Hematopoietic multipotent progenitor cell treated with erythropoietin and hydrocortisone succinate and interleukin-3 and kit ligand, for 15 days (in vitro differentiated cells): ENCODE results near the gene LCMT2.

Source experiments
- DNase-seq: peaks from one replicate; pipeline ENCODE4 v3.0.0-alpha.2; 2015; ENCODE audit warnings: low spot score

LCMT2 gene, protein sequence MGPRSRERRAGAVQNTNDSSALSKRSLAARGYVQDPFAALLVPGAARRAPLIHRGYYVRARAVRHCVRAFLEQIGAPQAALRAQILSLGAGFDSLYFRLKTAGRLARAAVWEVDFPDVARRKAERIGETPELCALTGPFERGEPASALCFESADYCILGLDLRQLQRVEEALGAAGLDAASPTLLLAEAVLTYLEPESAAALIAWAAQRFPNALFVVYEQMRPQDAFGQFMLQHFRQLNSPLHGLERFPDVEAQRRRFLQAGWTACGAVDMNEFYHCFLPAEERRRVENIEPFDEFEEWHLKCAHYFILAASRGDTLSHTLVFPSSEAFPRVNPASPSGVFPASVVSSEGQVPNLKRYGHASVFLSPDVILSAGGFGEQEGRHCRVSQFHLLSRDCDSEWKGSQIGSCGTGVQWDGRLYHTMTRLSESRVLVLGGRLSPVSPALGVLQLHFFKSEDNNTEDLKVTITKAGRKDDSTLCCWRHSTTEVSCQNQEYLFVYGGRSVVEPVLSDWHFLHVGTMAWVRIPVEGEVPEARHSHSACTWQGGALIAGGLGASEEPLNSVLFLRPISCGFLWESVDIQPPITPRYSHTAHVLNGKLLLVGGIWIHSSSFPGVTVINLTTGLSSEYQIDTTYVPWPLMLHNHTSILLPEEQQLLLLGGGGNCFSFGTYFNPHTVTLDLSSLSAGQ

DNA sequence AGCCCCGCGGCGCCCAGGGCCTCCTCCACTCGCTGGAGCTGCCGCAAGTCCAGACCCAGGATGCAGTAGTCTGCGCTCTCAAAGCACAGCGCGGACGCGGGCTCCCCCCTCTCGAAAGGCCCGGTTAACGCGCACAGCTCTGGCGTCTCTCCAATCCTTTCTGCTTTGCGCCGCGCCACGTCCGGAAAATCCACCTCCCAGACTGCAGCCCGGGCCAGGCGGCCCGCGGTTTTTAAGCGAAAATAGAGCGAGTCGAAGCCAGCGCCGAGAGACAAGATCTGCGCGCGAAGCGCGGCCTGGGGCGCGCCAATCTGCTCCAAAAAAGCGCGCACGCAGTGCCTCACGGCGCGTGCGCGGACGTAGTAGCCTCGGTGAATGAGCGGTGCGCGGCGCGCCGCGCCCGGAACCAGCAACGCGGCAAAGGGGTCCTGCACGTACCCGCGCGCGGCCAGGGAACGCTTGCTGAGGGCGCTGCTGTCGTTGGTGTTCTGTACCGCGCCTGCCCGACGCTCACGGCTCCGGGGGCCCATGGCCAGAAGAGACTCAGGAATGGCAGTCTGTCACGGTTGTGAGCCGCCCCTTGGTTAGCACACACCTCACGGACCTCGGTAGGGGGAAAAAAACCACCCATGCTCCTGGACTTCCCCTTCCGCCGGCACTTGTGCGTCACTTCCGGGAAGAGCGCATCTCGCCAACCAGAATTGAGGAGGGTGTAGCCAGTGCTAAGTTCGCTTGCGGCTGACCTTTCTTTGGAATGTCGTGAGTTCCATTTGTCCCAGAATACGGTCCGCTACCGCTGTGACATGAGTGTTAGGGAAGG lies at the start of gene LCMT2:
TSS of gene LCMT2 (minus strand) at position 614 of the 820 bp plus-strand sequence. CDS start at position 530, 84 bp downstream.
- peak; percentile 94 for DNase-seq

DNA sequence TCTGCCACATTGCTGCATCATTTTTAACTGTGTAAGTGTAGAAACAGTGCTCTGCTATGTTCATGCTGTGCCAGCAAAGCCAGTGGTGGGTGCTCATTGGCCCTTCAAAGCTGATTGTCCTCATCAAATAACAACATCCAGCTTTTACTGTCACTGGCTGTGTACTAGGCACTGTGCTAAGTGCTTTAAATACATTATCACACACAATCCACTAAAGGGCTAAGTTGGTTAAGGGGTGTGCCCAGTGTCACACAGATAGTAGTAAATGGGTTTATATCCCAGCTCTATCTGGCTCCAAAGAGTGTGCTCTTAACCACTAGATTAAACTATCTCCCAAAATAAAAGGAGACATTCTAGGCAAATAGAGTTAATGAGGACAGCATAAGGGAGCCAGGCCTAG lies 48.2 kb upstream of the LCMT2 start:
- DNase-seq: peak; percentile 29

DNA sequence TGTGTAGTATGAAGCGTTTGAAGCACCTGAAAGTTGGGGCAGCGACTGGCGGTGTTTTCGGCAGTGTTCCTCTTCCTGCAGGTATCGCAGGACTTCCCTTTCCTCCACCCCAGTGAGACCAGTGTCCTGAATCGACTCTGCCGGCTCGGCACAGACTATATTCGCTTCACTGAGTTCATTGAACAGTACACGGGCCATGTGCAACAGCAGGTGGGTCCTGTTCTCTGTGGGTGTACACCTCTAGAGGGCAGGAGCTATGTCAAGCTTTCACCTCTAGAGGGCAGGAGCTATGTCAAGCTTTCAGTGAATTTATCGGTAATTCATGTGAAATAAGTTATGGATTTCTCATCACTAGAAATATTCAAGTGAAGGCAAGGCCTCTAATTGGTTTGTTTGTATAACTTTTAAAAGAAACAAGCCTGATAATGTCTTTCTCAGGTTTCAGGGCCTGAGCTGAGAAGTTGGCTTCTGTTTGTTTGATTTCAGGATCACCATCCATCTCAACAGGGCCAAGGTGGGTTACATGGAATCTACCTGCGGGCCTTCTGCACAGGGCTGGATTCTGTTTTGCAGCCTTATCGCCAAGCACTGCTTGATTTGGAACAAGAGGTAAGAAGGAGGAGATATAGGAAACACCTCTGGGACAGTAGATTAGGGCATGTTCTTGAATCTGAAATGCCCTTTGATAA lies 45.8 kb upstream of the LCMT2 start:
- peak; percentile 66 for DNase-seq

DNA sequence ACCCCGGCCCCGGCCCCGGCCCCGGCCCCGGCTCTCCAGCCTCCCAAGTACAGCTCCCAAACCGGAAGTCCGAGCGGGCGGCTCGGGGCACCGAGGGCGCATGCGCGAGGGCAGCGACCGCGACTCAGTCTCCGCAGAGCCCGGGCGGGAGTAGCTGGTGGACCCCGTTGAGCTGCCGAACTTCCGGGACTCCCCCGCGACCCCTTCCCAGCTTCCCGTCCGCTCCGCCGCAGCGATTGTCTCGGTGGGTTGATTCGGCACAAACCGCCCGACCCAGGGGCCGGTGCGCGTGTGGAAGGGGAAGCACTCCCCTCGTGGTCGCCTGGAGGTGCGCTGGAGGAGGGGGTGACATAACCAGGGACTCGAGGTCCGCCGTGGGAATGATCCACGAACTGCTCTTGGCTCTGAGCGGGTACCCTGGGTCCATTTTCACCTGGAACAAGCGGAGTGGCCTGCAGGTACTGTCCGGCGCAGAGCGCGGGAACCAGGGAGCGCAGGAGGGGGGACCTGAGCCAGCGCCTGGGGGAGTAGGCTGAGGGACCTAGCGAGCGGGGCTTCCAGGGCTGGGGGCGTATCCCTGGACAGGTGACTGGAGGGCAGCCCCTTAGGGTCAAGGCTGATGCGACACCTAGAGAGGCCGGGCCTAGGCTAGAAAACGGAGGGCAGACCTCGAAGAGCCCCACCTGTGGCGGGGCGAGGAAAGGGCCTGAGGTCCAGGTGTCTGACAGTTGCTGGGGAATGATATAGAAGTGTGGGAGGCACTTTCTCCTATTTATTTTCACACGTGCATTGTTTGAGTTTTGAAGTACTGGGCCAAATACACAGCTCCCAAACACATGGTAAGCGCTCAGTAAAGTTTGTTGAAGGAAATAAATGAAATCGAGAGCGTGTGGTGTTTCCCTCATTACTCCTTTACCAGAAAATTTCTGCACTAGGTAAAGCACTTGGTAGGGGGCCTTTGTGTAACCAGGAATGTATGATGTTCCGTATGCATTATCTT lies 40.9 kb upstream of the LCMT2 start, which contains the start of the genes TUBGCP4 and ZSCAN29:
TSS of gene TUBGCP4 (plus strand) at position 127 of the 1,000 bp plus-strand sequence. CDS start at position 381, 254 bp downstream.
TSS of gene ZSCAN29 (minus strand) at position 69 of the 1,000 bp plus-strand sequence. CDS start 1,130 bp downstream, outside the sequence.
- DNase-seq: peak; percentile 84

DNA sequence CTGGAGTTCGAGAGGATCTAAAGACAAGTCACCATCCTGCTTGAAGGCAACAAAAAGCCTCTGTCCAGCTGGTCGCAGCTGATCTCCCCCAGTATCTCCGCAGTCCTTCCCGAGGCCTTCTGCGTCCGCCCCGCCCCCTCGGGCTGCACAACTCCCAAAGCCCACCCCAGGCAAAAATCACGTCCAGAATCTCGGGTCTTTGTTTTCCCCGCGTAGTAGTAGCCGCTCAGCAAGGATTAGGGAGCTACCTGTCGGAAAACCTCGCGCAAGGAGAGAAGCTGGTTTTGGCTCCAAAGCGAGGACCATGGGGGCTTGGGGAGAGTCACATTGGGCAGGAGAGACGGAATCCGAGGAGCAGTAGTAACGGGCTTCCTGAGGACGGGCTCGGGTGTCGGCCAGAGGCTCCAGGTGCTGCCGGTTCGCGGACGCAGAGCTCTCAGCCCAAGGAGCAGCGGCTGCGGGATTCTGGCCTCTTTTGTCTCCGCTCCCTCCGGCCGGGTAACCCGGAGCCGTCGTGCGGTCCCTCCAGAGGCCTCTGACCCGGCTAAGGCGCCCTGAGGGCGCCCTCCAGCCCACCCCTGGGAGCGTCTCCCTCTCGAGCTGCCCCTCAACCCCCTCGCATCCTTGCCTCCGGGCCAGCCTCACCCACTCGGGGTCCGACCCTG lies 40.1 kb upstream of the LCMT2 start:
- no peak for DNase-seq

DNA sequence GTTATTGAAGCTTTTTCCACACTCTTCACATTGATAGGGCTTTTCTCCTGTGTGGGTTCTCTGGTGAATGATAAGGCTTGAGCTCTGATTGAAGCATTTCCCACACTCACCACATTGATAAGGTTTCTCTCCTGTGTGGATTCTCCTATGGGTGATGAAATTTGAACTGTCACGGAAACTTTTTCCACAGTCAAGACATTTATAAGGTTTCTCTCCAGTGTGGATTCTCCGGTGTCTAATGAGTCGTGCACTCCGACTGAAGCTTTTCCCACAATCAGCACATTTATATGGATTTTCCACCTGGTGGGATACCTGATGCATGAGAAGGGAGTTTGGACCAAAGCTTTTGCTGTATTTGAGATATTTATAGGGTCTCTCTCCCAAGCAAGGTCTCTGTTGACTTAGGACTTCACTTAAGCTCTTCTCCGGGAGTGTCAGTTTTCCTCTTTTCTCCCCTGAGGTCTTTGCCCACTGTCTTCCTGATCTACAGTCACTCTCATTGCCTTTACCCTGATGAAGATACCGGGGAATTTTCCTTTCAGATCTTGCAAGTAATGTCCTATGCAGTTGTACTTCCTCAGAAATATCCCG lies 31.0 kb upstream of the LCMT2 start:
- no peak for DNase-seq

DNA sequence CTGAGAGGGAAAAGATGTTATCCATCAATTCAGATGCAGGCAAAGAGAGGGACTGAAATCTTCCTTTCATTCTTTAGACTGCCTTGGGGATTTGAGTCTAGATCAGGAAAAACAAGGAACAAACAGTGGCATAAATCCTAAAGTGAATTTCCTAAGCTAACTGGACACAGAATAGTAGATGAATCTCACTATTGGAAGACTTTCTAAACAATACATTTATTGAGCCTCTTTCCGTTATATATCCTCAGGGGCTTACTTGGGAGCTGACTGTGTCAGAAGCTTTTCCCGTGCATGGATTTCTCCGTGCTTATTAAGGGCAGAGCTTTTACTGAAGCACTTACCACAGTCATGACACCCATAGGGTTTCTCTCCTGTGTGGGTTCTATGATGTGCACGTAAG lies 30.4 kb upstream of the LCMT2 start:
- no peak for DNase-seq

DNA sequence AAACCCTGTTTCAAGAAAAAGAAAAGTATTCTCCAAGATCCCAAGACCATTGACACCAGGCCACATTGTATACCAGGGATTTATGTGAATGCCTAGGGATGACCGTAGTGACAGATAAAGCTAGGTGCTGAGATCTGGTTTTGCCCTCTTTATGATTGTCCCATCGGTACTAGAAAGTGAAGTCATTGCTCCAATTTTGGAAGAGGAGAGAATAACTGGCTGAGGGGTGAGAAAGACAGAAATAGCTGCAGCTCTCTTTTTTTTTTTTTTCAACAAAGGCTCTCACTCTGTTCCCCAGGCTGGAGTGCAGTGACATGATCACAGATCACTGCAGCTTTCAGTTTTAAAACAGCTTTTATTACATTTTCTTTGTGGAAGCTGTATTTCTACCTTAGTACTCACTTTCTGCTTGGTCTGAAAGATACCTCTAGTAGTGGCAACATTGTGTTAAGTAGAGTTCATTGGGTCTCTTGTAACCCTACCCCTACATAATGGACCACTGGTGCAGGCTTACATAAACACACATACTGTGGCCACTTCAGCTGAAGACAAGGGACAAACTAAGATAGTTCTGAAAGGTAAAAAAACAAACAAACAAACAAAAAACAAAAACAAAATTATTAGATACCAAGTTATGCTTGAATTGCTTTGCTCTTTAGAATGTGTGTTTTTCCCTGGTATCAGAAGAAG lies 22.5 kb upstream of the LCMT2 start:
- no peak for DNase-seq

DNA sequence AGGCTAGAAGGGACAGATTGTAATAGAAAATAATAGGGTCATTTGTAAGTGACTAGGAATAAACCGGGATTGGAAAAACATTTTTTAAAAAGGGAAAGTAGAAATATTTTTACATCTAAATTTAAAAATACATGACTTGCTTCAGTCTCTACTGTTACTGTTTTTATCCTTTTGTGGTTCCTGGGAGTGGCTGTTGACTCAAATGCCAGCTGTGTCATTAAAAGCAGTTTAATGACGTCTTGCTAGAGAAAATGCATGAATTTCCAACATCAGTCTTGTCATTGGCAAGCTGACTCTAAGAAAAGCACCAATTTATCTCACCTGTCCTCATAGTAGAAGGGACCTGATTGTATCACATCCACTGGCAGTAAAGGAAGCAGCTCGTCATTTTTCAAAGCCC lies 16.7 kb upstream of the LCMT2 start:
- DNase-seq: no peak

DNA sequence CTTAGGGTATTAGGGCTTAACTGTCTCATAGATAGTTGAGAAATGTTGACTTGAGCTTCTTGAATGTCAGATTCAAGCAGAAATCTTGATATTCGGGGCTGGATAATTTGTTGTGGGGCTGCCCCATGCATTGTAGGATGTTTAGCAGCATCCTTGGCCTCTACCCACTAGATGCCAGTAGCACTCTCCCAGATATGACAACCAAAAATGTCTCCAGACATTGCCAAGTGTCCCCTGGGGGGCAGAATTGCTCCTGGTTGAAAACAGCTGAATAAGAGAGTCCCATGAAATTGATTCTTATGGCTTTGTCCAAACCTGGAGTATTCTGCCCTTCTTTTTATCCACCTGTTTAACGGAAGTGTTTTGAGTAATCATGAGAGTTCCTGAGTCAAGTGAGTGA lies 15.9 kb upstream of the LCMT2 start:
- DNase-seq: no peak

DNA sequence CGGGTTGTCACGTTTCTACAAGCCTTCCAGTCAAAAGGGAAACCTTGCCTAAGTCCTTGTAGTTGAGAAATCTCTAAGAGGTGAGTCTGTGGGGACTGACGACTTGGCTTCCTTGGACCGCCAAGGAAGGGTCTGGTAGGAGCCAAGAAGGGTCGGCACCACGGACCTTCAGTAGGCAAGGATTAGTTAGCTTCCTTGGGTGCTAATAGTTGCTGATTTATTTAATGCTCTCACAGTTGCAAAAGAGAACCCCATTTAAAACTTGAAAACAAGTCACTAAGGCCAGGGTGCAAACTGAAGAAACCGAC lies 361 bp upstream of the LCMT2 start:
- no peak for DNase-seq

DNA sequence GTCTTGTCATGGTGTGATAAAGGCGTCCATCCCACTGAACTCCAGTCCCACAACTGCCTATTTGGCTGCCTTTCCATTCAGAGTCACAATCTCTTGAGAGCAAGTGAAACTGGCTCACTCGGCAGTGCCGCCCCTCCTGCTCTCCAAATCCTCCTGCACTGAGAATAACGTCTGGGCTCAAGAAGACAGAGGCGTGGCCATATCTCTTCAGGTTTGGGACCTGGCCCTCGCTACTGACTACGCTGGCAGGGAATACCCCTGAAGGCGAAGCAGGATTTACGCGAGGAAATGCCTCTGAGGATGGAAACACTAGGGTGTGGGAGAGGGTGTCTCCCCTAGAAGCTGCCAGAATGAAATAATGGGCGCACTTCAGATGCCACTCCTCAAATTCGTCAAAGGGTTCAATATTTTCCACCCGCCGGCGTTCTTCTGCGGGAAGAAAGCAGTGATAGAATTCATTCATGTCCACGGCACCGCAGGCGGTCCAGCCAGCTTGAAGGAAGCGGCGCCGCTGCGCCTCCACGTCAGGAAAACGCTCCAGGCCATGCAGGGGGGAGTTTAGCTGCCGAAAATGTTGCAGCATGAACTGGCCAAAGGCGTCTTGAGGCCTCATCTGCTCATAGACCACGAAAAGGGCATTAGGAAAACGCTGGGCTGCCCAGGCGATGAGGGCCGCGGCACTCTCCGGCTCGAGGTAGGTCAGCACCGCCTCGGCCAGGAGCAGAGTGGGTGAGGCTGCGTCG lies 985 bp downstream of the LCMT2 start:
- peak; percentile 48 for DNase-seq

DNA sequence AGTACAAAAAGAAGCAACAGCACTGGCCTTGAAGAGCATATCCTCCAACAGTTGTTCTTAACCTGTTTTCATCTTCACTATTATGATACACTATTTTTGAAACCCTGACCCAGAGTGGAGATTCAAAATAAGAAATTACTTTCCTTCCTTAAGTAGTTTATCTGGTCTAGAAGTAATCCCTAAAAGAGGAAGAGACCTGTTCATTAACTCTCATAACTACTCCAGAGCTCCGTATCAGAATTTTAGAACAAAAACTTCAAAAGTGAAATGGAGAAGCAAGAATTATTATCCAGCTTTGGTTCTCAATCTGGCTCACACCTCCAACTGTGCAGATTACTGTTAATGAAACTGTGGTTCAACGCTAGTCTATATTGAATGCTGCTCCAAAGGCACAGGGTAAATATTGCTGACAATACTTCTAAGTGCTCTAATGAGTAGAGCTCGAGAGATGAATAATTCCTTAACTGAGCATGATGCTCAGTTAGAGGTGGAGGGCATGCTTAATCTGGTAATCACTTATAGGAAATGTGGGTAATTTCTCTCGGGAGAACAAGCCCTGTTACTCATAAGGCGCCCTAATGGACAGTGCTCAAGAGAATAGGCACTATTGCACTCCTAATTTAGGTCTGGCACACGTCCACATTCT lies 5.2 kb downstream of the LCMT2 start:
- no peak for DNase-seq

DNA sequence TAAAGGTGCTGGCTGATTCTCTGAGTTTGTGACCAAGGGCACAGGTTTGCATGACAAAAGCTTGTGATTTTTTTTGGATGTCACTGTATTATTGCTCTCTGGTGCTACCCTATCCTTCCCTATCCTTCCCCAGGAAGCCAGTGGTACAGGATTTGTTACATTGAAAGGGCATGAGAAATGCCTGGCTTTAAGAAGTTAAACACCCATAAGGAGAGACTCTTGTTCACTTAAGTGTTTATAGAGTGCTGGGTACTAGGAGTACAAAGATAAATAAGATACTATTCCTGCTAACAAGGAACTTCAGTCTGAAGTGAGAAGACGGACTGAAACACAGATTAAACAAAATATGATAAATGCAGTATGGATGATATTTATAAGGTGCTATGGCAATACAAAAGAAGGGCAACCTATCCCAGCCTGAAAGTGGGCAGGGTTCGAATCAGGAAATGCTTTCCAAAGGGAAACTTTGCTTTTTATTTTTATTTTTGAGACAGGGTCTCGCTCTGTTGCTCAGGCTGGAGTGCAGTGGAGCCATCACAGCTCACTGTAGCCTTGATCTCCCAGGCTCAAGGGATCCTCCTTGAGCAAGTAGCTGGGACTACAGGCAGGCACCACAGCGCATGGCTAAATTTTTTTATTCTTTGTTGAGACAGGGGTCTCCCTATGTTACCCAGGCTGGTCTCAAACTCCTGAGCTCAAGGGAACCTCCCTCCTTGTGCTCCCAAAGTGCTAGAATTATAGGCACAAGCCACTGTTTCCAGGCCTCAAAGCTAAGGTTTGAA lies 11.2 kb downstream of the LCMT2 start:
- DNase-seq: no peak

DNA sequence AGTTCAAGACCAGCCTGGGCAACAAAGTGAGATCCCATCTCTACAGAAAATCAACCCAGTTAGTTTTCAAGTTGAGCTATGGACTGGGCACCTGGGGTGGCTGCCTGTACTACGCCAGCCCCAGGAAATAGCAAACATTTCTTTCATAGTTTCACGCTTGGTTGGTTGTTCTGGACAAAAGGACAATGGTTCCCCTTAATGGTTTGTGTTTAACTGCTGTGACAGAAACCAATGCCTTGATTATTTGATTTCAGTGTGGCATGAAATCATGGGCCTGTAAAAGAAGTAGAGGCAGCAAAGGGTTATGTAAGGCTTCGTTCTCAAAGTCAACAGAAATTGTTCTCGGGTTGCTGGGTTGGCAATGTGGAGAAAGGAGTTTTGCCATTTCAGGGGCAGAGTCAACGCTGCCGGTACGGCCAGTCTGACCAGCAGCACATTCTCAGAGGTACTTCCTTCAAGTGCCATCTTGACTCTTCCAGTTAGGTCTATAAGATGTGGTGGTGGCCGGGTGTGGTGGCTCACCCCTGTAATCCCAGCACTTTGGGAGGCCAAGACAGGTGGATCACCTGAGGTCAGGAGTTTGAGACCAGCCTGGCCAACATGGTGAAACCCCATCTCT lies 12.7 kb downstream of the LCMT2 start:
- no peak for DNase-seq

DNA sequence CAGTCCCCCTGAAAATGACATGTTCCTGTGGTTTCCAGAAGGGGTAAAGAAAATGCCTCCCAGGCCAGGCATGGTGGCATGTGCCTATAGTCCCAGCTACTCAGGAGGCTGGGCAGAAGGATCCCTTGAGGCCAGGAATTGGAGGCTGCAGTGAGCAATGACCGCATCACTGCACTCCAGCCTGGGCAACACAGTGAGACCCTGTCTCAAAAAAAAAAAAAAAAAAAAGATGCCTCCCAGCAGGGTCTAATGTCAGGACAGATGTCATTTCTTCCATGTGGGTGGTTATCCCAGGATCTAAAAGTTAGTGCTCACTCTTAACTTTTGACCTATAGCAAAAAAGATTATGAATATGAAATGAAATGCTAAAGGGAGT lies 13.4 kb downstream of the LCMT2 start:
- DNase-seq: no peak
